T-helper 2 cell treated with Interferon-gamma antibody and Interleukin-4, amounts not matched to agents 100 ng/mL and 5 ng/mL, for 36 hours (primary cell): ENCODE results near the gene NUP93. TPM values are rescaled to one million over a fixed set of nuclear protein-coding genes. Genes with fewer than 3 reads are reported as not detected.

Experiments used
- intact Hi-C: fragments of 100-400 bp; cut with micrococcal nuclease; formaldehyde crosslinking; loops from one replicate; pipeline ENCODE4 v1.15.1; 2023
- total RNA-seq: library from RNA; stranded (reverse); gene quantifications from 2 replicates; pipeline ENCODE4 v1.2.3, GENCODE V29; 2022

NUP93 gene
- total RNA-seq, 1 donor from 2014 or later, result 101 TPM

DNA sequence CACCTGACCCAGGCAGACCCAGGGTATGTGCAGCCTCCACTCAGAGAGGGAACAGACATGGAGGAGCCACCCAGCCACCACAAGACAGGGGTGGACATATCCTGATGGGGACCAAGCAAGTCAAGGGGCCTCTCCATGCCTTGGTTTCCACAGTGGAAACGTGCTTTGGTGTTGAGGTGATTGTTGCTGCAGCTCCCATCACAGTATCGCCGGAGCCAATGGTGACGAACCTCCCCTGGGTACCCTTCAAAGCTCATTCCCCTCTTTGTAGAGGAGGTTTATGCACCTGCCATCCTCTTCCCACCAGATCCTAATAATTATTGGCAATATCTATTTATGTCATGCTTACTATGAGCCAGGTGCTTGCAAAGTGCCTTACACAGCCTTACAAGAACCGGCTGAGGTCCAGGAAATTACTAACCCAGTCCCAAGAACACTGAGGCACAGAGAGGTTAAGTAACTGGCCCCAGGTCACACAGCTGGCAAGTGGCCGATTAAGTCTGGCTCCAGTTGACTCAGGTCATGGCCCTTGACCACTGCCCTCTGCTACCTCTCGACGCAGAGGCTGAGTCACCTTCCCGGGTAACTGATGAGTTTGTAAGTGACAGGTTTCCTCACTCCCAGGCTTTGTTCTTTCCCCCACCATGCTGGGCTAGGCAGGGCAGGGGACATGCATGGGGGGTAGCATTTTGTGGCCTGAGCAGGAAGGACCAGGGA lies 155.7 kb downstream of the NUP93 start:
- intact Hi-C loops, result no loop called here

DNA sequence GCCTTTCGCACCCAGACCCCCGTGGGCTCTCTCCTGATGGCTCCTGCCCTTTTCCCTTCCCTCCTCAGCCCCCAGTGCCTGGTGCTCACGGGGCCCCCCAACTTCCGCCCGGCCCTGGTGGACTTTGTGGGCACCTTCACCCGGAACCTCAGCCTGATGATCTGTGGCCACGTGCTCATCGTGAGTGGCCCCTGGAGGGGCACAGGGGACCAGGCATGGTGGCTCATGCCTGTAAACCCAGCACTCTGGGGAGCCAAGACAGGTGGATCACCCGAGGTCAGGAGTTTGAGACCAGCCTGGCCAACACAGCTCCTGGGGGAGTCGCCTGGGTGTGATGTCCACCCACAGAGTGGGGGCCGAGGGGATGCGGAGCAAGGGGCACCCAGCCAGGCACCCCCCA lies 156.4 kb downstream of the NUP93 start:
- intact Hi-C loops, result no loop called here

DNA sequence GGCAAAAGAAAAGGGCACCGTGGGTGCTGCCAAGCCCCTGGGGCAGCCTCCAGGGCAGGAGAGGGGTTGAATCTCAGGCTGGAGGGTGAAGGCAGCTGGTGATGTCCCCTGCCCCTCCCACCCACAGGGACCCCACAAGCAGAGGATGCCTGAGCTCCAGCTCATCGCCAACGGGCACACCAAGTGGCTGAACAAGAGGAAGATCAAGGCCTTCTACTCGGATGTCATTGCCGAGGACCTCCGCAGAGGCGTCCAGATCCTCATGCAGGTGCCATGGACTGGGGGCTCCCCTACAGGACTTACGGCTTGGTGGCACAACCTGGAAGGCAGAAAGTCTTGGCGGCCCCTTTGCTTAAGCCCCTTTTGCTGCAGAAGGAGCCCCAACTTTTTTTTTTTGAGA lies 156.9 kb downstream of the NUP93 start:
- intact Hi-C loops, result no loop called here

DNA sequence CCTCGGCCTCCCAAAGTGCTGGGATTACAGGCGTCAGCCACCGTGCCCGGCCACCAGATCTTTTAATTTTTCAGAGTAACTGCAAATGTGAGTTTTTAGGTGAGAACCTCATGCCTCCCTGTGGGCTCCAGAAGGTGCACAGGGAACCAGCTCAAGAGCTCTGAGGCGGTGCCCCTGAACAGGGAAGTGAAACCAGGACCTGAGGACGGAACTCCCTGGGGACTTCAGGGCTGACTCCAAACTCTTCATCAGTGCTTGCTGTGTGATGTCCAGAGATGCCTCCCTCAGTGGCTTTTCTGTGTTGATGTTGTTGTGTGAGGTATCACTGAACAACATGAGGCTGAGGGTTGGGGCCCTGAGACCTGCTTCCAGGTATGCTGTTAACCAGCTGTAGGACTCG lies 158.9 kb downstream of the NUP93 start:
- intact Hi-C loops, result no loop called here

DNA sequence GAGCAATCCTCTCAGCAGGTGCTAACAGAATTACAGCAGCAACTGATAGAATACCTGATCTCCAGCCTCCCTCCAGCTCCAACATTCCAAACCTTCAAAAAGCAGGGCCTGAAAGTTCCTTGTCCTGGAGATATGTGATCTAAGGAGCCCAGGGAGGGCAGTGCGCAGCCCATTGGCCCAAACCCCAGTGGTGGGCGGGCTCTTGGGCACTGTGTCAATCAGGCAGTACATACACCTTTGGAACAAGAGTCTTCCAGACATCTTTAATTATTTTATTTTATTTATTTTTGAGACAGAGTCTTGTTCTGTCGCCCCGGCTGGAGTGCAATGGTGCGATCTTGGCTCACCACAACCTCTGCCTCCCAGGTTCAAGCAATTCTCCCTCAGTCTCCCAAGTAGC lies 159.3 kb downstream of the NUP93 start:
- intact Hi-C loops, result no loop called here

DNA sequence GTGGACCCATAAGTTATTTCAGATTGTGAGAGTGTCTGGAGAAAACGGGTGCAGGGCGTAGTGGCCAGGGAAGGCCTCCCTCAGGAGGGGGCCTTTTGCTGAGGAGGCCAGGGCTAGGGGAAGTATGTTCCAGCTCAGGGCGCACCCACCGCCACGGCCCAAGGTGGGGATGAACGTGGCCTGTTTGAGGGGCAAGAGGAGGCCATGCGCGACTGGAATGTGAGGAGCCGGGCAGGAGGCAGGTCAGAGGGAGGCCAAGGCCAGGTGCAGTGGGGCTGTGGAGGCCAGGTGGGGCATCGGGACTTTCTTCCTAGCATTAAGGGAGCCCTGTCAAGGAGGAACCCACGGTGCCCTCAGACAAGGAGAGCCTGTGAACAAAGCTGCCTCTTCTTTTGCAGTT lies 161.8 kb downstream of the NUP93 start:
- intact Hi-C loops, result no loop called here

DNA sequence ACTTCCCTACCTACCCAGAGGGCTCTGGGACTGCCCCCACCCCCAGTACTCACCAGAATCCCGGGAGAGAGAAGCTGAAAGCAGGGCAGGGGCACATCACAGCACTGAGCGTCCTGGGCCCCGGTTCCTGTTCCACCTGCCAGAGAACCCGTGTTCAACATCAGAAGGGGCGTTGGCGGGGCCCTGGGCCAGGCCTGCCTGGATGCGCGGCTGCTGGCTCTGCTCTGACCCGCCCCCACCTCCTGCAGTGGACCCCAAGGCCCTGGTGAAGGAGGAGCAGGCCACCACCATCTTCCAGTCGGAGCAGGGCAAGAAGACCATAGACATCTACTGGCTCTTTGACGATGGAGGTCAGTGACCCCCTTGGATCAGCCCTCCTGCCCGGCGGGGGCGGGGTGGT lies 162.8 kb downstream of the NUP93 start:
- intact Hi-C loops, result no loop called here

DNA sequence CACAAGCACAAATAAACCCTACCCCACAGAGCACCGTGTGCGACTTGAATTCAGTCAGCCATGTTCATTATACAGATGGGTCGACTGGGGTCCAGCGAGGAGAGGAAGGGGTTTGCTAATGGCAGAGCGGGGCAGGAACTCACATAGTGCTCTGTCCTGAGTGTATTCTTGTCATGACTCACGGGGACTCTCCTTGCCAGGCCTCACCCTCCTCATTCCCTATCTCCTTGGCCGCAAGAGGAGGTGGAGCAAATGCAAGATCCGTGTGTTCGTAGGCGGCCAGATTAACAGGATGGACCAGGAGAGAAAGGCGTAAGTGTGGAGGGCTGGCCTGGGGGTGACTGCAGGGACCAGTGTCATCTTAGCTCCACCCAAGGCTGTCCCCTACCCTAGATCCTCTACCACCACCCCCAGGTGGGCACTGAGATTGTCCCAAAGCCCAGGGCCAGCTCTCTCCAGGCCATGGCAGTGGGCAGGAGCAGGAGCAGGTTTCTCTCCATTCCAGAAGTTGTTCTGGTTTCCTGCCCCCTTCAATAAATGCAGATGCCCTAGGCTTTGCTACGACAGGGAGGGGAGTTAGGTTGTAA lies 164.5 kb downstream of the NUP93 start:
- intact Hi-C loops, result no loop called here

DNA sequence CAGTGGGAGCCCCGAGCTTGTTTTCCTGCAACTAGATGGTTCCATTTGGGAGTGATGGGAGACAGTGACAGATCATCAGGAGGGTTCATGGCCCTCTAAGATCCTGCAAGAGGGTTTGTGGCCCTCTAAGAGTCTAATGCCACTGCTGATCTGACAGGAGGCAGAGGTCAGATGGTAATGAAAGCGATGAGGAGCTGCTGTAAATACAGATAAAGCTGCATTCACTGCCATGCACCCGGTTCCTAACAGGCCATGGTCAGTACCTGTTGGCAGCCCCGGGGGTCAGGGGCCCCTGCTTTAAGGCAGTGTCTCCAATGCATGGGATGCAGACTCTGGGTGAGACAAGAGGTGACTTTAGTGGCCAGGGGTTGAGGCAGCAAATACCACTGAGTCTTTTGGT lies 165.9 kb downstream of the NUP93 start:
- intact Hi-C loops, result no loop called here

DNA sequence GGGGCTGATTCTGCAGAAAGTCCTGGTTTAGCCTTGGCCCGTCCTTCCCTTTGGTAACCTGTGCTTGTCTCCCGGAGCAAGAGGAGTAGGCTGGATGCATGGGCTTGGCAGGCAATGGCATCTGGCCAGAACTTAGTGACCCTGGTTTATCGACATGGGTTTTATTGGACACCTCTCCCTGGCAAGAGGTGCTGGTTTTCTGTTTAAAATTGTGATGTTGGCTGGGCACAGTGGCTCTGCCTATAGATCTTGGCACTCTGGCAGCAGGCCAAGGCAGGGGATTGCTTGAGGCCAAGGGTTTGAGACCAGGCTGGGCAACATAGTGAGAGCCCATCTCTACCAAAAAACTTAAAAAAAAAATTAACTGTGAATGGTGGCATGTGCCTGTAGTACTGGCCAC lies 166.3 kb downstream of the NUP93 start:
- intact Hi-C loops, result no loop called here

DNA sequence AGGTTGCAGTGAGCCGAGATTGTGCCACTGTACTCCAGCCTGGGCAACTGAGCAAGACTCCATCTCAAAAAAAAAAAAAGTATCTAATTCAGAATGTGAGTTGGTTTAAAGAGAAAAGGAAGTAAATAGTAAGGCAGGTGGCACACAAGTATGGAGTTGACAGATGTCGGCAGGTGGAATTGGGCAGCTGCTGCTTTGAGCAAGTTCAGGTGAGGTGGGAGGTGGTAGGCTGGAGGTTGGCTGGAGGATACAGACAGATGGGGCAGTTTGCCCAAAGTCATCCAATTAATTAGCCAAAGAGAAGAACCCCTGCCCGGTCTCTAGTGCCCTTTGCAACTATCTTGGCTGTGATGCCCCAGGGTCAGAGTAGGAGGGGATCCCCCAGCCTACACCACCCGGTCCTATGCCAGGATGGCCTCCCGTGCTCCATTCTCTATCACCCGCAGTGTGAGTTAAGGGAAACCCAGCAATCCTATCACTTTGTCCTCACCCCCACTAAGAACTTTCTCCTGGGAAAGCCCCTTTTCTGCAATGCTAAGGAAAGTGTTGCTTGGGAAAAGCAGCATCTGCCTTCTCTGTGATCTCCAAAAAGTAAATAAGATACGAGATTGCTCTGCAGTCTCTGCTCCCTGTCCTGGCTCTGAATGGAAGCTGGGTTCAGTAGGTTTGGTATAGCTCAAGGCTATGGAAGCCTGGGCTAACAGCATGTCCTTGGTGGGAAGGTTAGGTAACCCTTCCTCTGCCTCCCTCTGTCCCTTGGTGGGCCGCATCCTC lies 167.3 kb downstream of the NUP93 start:
- intact Hi-C loops, result no loop called here

DNA sequence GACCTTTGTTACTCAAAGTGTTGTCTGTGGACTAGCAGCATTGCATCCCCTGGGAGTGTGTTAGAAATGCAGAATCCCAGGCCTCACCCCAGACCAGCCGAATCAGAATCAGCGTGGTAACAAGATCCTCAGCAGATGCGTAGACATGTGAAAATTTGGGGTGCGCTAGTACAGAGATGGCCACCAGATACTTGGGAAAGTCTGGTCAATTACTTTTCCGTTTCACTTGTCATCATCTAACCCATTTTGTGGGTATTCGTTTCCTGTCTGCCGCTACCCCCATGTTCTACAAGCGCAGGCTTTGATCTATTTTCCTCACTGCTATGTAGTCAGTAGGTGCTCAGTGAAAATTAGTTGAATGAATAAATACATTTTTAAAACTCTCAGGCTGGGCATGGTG lies 168.9 kb downstream of the NUP93 start:
- intact Hi-C loops, result no loop called here

Other genes with a start within 250 kb of the NUP93 start
- gene BBS2, start 210.1 kb upstream of the NUP93 start, total RNA-seq, result 12.5 and 15.8 TPM in 2 replicates
- gene MT4, start 165.1 kb upstream of the NUP93 start, total RNA-seq, result not detected in 2 replicates
- gene MT3, start 140.6 kb upstream of the NUP93 start, total RNA-seq, result 3.4 and 4.9 TPM in 2 replicates
- gene MT2A, start 121.5 kb upstream of the NUP93 start, total RNA-seq, result 282 and 285 TPM in 2 replicates
- 169 and 187 TPM in 2 replicates for gene MT1E, start 104.3 kb upstream of the NUP93 start, total RNA-seq
- 0.45 TPM in 1 of 2 replicates, not detected in the other for gene MT1M, start 97.5 kb upstream of the NUP93 start, total RNA-seq
- gene MT1A, start 91.5 kb upstream of the NUP93 start, total RNA-seq, result 0.57 and 0.82 TPM in 2 replicates
- gene MT1B, start 78.2 kb upstream of the NUP93 start, total RNA-seq, result not detected in 2 replicates
- 18.5 and 24.1 TPM in 2 replicates for gene MT1F, start 72.2 kb upstream of the NUP93 start, total RNA-seq
- 27.6 and 30.1 TPM in 2 replicates for gene MT1G, start 62.1 kb upstream of the NUP93 start, total RNA-seq
- gene MT1H, start 60.3 kb upstream of the NUP93 start, total RNA-seq, result 1.7 and 4.8 TPM in 2 replicates
- 61.4 and 64.6 TPM in 2 replicates for gene MT1X, start 47.7 kb upstream of the NUP93 start, total RNA-seq
- gene SLC12A3, start 135.1 kb downstream of the NUP93 start, total RNA-seq, result not detected in 2 replicates
- 148 and 155 TPM in 2 replicates for gene HERPUD1, start 202.0 kb downstream of the NUP93 start, total RNA-seq
- gene CETP, start 231.8 kb downstream of the NUP93 start, total RNA-seq, result not detected in 2 replicates